HEK293T (cell line): ENCODE data around the gene MFAP2.

Experiments used
- SP1 ChIP-seq: fragments of 450-650 bp; IDR thresholded peaks from 2 replicates; pipeline ENCODE4 v1.6.1; 2017
- SUZ12 ChIP-seq: fragments of 450-650 bp; IDR thresholded peaks from 2 replicates; pipeline ENCODE4 v1.6.1; 2016; ENCODE audit warnings: mild to moderate bottlenecking

DNA sequence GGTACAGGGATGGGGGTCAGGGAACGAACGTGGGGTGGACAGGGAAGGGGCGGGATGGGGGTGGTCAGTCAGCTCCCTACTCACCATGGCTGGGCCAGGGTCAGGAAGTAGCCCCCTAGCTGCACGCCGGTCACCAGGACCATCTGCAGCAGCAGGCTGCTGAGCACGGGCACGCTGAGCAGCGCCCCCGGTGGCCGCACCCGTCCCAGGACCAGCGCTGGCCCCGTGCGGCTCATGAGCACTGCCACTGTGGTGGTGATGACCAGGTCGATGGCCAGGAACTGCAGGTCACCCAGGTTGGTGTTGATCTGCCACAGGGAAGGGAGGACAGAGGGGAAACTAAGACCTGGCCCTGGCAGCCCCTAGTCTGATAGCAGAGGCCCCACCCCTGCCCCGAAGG, 6.5 kb upstream of the MFAP2 start:
- TF ChIP-seq SP1 = no peak
- no peak for TF ChIP-seq SUZ12
